Stimulated activated CD8-positive, alpha-beta memory T cell treated with anti-CD3 and anti-CD28 coated beads, Interleukin-15, amount 100 ng/mL, for 1 hour (primary cell): ENCODE data around the gene CAMSAP3.
A peak's percentile ranks its signal among the peaks of the same experiment; 100 is the strongest.
"Not testable (repeated sequence)": the region's sequence is repeated elsewhere in the genome, so short reads cannot be mapped to it uniquely, and the experiment has no call there.

Source experiments
- DNase-seq: peaks from one replicate; pipeline ENCODE4 v3.0.0-alpha.2; 2020; ENCODE audit warnings: low read depth

Gene CAMSAP3

GRCh38 chr19:7632340-7633203 lies 36.9 kb downstream of the CAMSAP3 start:
- DNase-seq, result no peak

GRCh38 chr19:7633698-7634097 lies 38.0 kb downstream of the CAMSAP3 start, which contains the start of gene PCP2:
Gene PCP2 (minus strand): TSS chr19:7633719. CDS start chr19:7633457, 262 bp downstream.
- no peak for DNase-seq

GRCh38 chr19:7635670-7636069 lies 40.0 kb downstream of the CAMSAP3 start:
- no peak for DNase-seq

- no peak for DNase-seq
Observed at GRCh38 chr19:7636317-7636690, 40.6 kb downstream of the CAMSAP3 start.

- peak; percentile 85 for DNase-seq
Observed at GRCh38 chr19:7636691-7637373, 41.2 kb downstream of the CAMSAP3 start, which contains the start of gene STXBP2. Gene STXBP2 (plus strand): TSS chr19:7637110. CDS start chr19:7637150, 40 bp downstream.

GRCh38 chr19:7637374-7638256 lies 42.0 kb downstream of the CAMSAP3 start:
- DNase-seq, result no peak

- DNase-seq, result no peak
Observed at GRCh38 chr19:7638802-7639465, 43.3 kb downstream of the CAMSAP3 start.

- DNase-seq, result no peak
Observed at GRCh38 chr19:7639863-7640348, 44.2 kb downstream of the CAMSAP3 start.

GRCh38 chr19:7640803-7641202 lies 45.1 kb downstream of the CAMSAP3 start:
- DNase-seq, result no peak

GRCh38 chr19:7641290-7642276 lies 45.9 kb downstream of the CAMSAP3 start:
- no peak for DNase-seq

- no peak for DNase-seq
Observed at GRCh38 chr19:7642295-7643030, 46.8 kb downstream of the CAMSAP3 start.

GRCh38 chr19:7643031-7643415 lies 47.4 kb downstream of the CAMSAP3 start:
- DNase-seq, result no peak

GRCh38 chr19:7643629-7644549 lies 48.2 kb downstream of the CAMSAP3 start:
- not testable (repeated sequence) for DNase-seq

GRCh38 chr19:7644550-7644877 lies 48.9 kb downstream of the CAMSAP3 start:
- DNase-seq, result no peak

GRCh38 chr19:7645163-7645562 lies 49.5 kb downstream of the CAMSAP3 start:
- no peak for DNase-seq

GRCh38 chr19:7645656-7646425 lies 50.2 kb downstream of the CAMSAP3 start:
- DNase-seq, result no peak

- DNase-seq, result no peak
Observed at GRCh38 chr19:7646426-7646700, 50.7 kb downstream of the CAMSAP3 start.

- no peak for DNase-seq
Observed at GRCh38 chr19:7647156-7647555, 51.5 kb downstream of the CAMSAP3 start.
